GM19025 (cell line): Measurements from ENCODE around the gene ZNF679.
"Not testable (repeated sequence)": the region's sequence is repeated elsewhere in the genome, so short reads cannot be mapped to it uniquely, and the experiment has no call there.

Experiments
- ATAC-seq: cut with Tn5 transposase; IDR thresholded peaks from one replicate; pipeline ENCODE4 v1.9.1; 2021; ENCODE audit warnings: mild to moderate bottlenecking, low read depth, moderate library complexity; ENCODE audit not compliant: unreplicated experiment

ZNF679 gene

GRCh38 chr7:64228174-64228573 is at the start of gene ZNF679:
ZNF679 (plus strand) TSS chr7:64228474; CDS start chr7:64249118, 20,644 bp downstream.
- not testable (repeated sequence) for ATAC-seq

DNA sequence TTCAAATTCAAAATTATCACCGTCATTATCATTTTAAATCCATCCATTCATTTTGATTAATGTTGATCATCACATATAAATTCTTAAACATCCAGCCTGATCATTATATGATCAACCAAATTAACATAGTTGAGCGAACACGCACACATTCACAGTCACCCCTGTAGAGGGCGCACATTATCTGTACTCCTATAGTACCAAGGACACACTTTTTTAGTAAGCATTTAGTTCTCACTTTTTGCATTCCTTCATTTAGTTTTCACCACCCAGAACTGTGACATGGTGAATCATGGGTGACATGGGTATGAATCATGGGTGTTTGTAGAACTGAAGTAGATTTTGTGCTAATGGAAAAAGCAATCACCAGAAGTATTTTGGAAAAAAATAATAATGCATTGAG is 47.3 kb upstream of the ZNF679 start:
- ATAC-seq: no peak

- no peak for ATAC-seq
Observed at GRCh38 chr7:64181586-64181985, 46.7 kb upstream of the ZNF679 start.

DNA sequence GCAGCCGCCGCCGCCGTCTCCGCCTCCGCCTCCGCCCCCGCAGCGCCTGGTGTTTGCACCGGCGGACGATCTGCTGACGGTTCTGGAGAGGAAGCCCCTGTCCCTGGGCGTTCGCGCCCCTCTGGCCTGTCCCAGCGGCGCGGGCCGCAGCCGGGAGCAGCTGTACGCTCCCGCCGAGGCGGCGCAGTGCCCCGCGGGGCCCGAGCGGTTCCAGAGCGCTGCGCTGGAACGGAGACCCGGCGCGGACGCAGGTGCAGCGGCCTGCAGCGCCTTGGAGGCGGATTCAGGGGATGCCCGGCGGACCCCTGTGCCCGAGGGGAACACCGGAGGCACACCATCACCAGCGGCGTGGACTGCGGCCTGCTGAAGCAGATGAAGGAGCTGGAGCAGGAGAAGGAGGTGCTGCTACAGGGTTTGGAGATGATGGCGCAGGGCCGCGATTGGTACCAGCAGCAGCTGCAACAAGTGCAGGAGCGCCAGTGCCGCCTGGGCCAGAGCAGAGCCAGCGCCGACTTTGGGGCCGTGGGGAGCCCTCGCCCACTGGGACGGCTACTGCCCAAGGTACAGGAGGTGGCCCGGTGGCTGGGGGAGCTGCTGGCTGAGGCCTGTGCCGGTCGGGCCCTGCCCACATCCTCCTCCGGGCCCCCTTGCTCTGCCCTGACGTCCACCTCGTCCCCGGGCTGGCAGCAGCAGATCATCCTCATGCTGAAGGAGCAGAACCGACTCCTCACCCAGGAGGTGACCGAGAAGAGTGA is 46.1 kb upstream of the ZNF679 start:
- ATAC-seq: no peak

DNA sequence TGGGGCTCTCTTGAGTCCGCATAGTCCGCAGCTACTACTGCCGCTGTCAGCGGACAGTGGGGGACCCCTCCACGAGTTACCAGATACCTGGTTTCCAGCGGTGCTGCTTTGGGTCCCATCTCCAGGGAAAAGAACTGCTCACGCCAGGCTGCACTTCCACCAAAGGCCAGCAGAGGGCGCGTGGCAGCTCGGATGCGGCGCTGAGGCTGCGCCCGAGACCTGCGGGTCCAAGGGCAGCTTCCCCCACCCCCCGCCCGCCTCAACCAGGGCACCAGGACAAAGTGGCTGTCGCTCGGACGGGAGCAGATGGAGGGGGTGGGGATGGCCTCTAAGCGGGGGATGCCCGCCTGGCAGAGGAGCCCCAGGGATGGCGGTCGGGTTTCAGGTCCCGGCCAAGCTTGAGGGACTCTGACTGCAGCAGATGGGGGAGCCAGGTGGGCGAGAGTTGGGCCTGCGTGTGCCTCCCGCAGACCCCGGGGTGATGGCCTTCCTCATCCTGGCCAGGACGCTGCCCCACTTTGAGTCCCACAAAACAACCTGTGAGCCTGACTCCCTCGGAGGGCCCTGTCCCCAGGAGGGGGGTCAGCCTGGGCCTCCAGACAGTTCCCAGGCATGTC is 45.0 kb upstream of the ZNF679 start:
- ATAC-seq: no peak

GRCh38 chr7:64183827-64184372 is 44.4 kb upstream of the ZNF679 start:
- no peak for ATAC-seq

DNA sequence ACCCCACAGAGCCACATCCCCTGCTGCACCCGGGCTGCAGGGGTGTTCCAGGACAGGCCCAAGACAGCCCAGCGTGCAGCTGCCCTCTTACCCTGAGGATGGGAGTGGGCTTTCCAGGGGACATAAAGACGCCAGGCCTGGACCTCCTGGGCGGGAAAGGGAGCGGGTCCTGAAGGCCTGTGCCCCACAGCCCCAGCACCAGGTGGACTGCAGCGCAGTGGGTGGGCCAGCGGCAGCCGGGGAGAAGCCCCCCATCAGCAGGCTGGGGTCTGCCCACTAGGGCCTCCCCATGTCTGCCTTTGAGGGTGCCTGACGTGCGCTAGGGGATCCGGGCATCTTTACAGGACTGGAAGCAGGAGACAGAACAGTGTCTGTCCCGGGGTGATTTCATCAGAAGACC is 43.9 kb upstream of the ZNF679 start:
- ATAC-seq: no peak

DNA sequence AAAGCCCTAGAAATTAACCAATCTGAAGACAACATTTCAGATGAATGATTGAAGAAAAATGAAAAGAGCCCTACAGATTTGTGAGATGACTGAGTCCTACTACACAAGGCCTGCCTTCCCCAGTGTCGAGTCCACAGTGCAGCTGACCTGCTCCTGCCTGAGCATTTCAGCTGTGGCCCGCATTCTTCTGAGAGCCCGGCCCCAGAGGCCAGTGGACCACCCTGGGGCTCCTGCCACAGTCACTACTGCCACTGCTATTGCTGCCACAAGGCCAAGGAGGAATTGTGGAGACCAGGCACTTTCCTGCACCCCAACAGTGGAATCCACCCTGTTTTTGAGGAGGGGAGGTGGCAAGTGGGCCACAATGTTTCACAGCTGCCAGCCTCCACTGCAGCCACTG is 40.9 kb upstream of the ZNF679 start:
- ATAC-seq: no peak

DNA sequence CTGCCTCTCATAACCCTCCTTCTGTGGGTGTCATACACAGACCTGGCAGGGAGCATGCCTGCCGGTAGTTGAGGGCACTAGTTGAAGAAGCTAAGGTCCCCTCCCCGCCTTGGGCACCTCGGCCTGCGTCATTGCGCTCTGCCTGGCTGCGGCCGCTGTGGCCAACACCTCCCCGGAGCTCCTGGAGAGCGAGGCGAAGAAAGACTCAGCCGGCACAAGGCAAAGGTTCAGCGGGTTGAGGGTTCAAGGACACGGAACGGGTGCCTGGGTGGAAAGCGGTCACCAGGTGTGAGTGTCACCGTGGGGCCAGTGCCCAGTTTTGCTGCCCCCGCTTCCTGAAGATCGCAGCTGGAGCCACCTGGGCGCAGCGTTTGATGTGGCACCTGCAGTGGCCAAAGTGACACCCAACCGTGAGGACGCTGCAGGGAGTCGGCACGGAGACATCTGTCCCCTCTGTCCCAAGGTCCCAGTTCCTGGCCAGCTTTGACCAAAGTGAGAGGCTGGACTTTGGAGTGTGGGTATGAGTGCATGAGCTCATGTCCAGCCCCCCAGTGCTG is 36.0 kb upstream of the ZNF679 start:
- no peak for ATAC-seq

- no peak for ATAC-seq
Observed at GRCh38 chr7:64192775-64193174, 35.5 kb upstream of the ZNF679 start.

DNA sequence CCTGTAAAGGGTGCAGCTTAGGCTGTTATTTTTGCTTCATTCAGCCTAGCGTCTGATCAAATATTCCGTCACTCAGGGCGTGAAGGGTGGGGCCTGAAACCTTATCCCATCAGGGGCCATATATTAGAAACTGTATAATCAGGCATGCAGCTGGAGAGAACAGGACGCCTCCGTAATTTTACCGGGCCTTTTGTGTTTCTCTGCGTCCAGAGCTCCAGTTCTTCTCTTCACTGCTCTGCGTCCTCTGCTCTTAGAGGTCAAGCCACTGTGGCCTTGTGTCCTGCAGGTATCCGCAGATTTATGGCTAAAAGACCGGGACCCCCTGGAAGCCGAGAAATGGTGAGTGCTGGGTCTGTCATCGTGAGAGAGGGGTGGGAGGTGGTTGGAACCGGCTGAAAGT is 21.4 kb upstream of the ZNF679 start, which contains the start of gene ZNF735:
Gene ZNF735, plus strand, starts transcription at position 301 of the 400 bp plus-strand sequence. Its CDS starts 0 bp downstream, at position 301.
- no peak for ATAC-seq

- not testable (repeated sequence) for ATAC-seq
Observed at GRCh38 chr7:64219710-64220298, 8.5 kb upstream of the ZNF679 start.

DNA sequence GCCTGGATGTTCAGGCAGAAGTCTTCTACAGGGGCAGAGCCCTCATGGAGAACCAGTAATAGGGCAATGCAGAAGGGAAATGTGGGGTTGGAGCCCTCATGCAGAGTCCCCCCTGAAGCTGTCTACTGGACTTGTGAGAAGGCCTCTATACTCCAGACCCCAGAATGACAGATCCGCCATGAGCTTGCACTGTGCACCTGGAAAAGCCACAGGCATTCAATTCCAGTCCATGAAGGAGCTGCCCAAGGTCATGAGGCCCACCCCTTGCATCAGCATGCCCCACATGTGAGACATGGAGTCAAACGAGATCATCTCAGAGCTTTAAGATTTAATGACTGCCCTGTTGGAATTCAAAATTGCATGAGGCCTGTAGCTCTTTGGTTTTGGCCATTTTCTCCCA is 4.9 kb upstream of the ZNF679 start:
- ATAC-seq: no peak

- ATAC-seq: no peak
Observed at GRCh38 chr7:64266341-64266919, 38.2 kb downstream of the ZNF679 start.

GRCh38 chr7:64277630-64278029 is 49.4 kb downstream of the ZNF679 start:
- no peak for ATAC-seq

DNA sequence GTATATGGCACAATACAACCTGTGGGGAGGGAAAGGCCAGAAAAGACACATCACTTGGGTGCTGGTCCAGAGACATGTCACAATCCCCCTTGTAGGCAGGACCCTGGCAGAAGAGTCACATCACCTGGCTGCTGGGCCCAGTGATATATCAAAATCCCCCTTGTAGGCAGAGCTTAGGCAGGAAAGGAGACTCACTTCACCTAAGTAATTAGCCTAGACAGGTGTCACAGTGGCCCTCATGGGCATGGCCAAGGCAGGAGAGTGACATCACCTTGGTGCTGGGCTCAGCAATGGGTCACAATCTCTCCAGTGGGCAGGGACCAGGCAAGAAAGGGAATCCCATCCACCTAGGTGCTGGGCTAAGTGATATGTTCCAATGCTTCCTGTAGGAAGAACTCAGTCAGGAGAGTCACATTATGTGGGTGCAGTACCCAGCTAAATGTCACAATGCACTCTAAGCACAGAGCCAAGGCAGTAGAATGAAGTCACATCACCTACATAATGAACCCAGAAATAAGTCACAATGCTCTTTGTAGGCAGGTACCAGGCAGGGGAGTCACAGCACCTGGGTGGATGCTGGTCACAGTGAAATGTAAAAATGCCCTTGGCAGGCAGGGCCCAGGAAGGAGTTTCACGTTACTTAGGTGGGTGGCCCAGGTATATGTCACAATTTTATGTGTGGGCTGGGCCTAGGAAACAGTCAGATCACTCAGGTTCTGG is 66.6 kb downstream of the ZNF679 start:
- ATAC-seq: no peak

DNA sequence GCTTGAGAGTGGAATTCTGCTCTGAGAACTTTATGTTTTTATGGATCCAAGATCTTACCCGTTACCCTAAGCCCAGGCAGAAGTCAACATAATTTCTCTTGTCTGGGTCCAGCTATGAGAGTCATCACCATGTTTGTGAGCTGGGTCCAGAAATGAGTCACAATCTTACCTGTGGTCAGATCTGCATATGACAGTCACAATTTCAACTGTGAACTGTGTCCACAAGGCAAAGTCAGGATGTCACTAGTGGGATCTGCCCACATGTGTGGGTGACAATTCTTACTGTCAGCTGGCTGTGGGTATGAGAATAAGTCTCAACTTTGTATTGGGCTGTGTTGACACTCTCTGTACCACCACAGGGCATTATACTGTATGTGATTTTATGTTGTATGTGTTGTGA is 69.1 kb downstream of the ZNF679 start:
- not testable (repeated sequence) for ATAC-seq

- no peak for ATAC-seq
Observed at GRCh38 chr7:64300641-64301405, 72.5 kb downstream of the ZNF679 start.

- ATAC-seq: peak; percentile 97
Observed at GRCh38 chr7:64307254-64308015, 79.2 kb downstream of the ZNF679 start.
